HL-60 (cell line): ENCODE measurements around the gene HCK.
A peak's percentile ranks its signal among the peaks of the same experiment; 100 is the strongest.

Experiments
- DNase-seq, 2 experiments: peaks; one replicate each; pipeline ENCODE4 v3.0.0-alpha.2; 2010 to 2020; ENCODE audit warnings: low read depth in 1 of 2, low spot score in 1 of 2
- H3K27ac ChIP-seq: fragments of 250-450 bp; sonication (Bioruptor Pico); replicated peaks from 2 replicates; pipeline ENCODE4 v1.5.1; 2020; ENCODE audit warnings: mild to moderate bottlenecking, moderate library complexity
- H3K27me3 ChIP-seq: fragments of 250-450 bp; sonication (Bioruptor Pico); 2 replicates; pipeline ENCODE4 v1.5.1; 2021; ENCODE audit warnings: mild to moderate bottlenecking, moderate library complexity; ENCODE audit not compliant: insufficient read depth, poor library complexity, severe bottlenecking
- H3K4me3 ChIP-seq: replicated peaks from 2 replicates; pipeline ENCODE4 v1.5.1; 2011; ENCODE audit warnings: mild to moderate bottlenecking, control low read depth, low read length; ENCODE audit not compliant: insufficient read depth
- GABPA ChIP-seq: IDR thresholded peaks from 2 replicates; pipeline ENCODE4 v1.6.1; 2012; ENCODE audit warnings: low read depth
- POLR2AphosphoS5 ChIP-seq: IDR thresholded peaks from 2 replicates; pipeline ENCODE4 v1.6.1; 2012; ENCODE audit warnings: low read depth
- SPI1 ChIP-seq: IDR thresholded peaks from 2 replicates; pipeline ENCODE4 v1.6.1; 2012; ENCODE audit warnings: low read depth, mild to moderate bottlenecking, borderline replicate concordance
- TF ChIP-seq, protein P1 (sequence below): IDR thresholded peaks from 2 replicates; pipeline ENCODE4 v1.6.1; 2012; ENCODE audit warnings: low read depth; ENCODE audit not compliant: insufficient replicate concordance
- TF ChIP-seq, protein P2 (sequence below): IDR thresholded peaks from one replicate; pipeline ENCODE4 v1.5.1; 2011; ENCODE audit warnings: low read length, control low read depth, inconsistent platforms; ENCODE audit not compliant: insufficient read depth

Gene HCK

DNA sequence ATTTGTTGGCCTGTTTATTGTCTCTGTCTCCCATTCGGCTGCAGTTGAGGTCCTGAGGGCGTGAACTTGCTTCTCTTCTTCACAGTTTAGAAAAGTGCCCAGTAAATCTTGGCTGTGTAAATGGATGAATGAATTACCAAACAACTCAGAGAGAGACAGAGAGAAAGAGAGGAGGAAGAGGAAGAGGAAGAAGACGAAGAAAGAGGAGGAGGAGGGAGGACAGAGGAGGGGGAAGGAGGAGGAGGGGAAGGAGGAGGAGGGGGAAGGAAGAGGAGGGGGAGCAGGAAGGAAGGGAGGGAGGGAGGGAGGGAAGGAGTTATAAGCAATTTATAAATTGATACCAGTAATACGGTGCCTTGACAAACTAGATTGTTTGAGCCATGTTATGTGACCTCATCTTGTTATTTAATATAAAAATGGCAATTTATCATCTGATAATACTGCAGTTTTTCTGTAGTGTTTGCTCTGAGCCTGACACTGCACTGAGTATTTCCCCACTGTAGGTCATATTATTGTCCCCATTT, 18.7 kb downstream of the HCK start:
- no peaks in the 10 kb centered on the region for H3K27me3 ChIP-seq
- TF ChIP-seq, protein P1, sequence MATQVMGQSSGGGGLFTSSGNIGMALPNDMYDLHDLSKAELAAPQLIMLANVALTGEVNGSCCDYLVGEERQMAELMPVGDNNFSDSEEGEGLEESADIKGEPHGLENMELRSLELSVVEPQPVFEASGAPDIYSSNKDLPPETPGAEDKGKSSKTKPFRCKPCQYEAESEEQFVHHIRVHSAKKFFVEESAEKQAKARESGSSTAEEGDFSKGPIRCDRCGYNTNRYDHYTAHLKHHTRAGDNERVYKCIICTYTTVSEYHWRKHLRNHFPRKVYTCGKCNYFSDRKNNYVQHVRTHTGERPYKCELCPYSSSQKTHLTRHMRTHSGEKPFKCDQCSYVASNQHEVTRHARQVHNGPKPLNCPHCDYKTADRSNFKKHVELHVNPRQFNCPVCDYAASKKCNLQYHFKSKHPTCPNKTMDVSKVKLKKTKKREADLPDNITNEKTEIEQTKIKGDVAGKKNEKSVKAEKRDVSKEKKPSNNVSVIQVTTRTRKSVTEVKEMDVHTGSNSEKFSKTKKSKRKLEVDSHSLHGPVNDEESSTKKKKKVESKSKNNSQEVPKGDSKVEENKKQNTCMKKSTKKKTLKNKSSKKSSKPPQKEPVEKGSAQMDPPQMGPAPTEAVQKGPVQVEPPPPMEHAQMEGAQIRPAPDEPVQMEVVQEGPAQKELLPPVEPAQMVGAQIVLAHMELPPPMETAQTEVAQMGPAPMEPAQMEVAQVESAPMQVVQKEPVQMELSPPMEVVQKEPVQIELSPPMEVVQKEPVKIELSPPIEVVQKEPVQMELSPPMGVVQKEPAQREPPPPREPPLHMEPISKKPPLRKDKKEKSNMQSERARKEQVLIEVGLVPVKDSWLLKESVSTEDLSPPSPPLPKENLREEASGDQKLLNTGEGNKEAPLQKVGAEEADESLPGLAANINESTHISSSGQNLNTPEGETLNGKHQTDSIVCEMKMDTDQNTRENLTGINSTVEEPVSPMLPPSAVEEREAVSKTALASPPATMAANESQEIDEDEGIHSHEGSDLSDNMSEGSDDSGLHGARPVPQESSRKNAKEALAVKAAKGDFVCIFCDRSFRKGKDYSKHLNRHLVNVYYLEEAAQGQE, result no peak
- TF ChIP-seq GABPA (no peak), SPI1 (no peak), POLR2AphosphoS5 (no peak)
- TF ChIP-seq, protein P2, sequence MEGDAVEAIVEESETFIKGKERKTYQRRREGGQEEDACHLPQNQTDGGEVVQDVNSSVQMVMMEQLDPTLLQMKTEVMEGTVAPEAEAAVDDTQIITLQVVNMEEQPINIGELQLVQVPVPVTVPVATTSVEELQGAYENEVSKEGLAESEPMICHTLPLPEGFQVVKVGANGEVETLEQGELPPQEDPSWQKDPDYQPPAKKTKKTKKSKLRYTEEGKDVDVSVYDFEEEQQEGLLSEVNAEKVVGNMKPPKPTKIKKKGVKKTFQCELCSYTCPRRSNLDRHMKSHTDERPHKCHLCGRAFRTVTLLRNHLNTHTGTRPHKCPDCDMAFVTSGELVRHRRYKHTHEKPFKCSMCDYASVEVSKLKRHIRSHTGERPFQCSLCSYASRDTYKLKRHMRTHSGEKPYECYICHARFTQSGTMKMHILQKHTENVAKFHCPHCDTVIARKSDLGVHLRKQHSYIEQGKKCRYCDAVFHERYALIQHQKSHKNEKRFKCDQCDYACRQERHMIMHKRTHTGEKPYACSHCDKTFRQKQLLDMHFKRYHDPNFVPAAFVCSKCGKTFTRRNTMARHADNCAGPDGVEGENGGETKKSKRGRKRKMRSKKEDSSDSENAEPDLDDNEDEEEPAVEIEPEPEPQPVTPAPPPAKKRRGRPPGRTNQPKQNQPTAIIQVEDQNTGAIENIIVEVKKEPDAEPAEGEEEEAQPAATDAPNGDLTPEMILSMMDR, result no peak
- no peak overlapping the region for H3K4me3 ChIP-seq
- H3K27ac ChIP-seq, result peak overlapping the region; percentile 60
- DNase-seq, result peak; percentile 25 to 55

DNA sequence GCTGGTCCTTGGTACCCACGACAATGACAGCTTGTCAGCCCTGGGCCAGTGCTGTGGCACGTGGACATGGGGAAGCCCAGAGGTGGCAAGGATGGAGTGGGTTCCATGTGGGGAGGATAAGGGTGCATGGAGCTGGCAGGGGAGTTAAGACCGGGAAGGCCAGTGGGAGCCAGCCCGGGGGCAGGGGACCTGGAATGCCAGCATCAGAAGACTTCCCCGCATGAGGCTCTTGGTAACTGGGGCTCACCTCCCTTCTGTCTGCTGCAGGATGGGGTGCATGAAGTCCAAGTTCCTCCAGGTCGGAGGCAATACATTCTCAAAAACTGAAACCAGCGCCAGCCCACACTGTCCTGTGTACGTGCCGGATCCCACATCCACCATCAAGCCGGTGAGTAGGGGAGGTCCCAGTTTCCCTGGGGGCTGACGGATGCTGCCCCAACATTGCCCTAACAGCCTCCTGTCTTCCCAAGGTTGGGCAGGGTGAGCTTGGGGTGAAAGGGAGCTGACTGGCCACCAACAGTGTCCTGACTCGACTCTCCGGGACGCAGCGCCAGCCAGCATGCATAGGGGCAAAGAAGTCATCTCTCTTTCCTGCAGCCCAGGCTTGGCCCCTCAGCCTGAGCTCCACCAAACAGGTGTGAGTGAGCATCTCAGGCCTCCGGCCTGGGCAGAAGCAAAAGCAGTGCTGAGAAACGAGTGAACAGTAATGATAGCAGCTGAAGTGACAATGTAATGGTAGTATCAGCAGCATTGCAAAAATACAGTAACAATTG, 19.5 kb downstream of the HCK start:
- TF ChIP-seq, protein P2, result no peak
- TF ChIP-seq SPI1 (no peak), POLR2AphosphoS5 (no peak), GABPA (no peak)
- TF ChIP-seq, protein P1, result no peak
- Histone ChIP-seq H3K27ac (no peak overlapping the region), H3K27me3 (no peaks in the 10 kb centered on the region), H3K4me3 (no peak overlapping the region)
- DNase-seq, result no peak

DNA sequence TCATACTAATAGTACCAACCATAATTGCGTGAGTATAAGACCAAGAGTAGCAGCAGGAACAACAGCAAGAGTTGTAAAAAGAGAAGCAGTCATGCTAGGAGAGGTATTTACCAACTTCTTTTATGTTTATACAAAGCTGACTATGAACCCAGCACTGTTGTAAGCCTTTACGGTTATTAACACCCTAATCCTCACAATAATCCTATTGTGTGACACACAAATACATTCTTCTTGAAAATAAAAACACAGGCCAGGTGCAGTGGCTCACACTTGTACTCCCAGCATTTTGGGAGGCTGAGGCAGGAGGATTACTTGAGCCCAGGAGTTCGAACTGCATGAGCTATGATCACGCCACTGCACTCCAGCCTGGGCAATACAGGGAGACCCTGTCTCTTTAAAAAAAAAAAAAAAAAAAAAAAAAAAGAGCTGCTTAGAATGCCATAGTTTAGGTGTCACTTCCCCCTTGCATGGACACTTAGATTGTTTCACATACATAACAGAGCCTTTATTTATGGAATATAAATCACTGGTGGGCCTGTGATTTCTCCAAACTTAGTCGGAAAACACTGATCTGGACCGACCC, 20.2 kb downstream of the HCK start:
- no peaks in the 10 kb centered on the region for H3K27me3 ChIP-seq
- no peak overlapping the region for H3K27ac ChIP-seq
- DNase-seq, result no peak
- TF ChIP-seq GABPA, result no peak
- TF ChIP-seq, protein P2, result no peak
- TF ChIP-seq SPI1, result no peak
- TF ChIP-seq, protein P1, result no peak
- TF ChIP-seq POLR2AphosphoS5, result no peak
- no peak overlapping the region for H3K4me3 ChIP-seq
